ENCODE data around the gene MAPKAP1.

Gene MAPKAP1

GRCh38 chr9:125396799-125397198 is 310.2 kb downstream of the MAPKAP1 start:
- no peak for DNase-seq

DNA sequence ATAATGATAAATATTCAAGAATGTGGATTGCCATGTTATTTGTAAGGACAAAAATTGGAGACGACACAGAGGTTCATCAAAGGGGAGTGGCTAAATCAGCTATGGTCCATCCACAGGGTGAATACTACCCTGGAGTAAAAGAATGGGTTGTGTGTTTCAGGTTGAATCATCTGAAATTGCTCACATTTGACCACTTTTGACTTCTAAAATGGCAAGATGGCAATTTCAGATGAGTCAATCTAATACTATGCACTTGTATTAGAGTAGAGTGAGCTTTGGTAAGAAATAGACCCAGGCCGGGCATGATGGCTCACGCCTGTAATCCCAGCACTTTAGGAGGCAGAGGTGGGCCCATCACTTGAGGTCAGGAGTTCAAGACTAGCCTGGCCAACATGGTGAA is 313.6 kb downstream of the MAPKAP1 start:
- no peak for DNase-seq

DNA sequence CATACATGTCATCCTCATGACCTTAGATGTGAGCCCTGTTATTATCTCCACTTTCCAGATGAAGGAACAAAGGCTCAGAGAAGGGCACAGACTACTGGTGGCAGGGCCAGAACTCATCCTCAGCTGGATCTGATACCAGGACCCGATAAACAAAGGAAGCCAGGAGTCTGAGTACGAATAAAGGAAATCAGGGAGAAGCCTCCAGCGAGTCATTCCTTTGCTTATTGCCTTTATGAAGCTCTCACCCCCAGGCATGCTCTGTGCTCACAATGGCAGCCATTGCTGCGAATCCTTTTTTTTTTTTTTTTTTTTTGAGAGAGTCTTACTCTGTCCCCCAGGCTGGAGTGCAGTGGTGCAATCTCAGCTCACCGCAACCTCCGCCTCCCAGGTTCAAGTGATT is 315.3 kb downstream of the MAPKAP1 start:
- DNase-seq = no peak

DNA sequence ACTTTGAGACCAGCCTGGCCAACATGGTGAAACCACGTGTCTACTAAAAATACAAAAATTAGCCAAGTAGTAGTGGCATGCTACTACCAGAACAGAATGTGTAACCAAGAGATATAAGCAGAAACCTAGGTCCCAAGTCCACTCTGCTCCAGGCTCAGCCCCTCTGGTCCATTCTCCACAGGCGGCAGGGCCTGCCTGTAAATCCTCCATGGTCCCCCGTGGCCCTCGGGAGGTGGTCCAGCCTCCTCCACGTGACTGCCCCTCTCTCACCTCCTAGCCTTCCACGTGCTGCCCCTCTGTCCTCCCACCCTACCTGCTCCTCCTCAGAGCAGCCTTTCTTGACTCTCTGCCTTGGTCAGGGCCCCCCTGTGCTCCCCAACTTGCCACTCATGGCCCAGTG is 318.0 kb downstream of the MAPKAP1 start:
- DNase-seq = no peak

DNA sequence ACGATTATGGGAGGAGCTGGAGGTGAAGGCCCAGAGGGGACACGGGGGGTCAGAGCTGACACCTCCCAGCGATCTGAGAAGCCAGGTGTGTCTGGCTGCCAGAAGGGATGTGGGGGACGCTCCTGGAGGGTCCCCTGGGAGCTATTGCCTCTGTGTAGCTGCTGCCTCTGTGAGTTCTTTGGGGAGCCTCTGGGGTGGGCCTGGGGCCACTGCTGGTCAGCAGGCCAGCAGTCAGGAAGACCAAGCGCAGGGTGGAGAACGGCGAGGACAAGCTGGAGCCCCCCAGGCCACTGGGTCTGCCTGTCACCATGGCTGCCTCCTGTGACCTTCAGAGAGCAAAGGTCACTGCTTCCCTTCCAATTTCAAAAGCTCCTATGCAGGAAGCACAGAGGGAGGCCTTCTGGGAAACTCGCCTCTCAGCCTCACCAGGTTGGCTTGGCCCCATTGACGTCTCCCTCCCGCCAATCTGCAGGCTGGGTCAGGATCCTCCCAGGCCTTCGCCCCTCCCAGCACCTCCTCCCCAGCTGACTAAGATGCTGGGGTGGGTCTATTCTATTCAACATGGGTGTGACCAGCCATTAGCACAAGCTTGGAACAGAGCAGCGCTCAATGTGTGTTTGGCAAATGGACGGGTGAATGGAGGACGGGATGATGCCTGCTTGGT is 319.0 kb downstream of the MAPKAP1 start:
- DNase-seq = no peak
